Cardiac fibroblast (primary cell): ENCODE data around the gene TMC2.
A peak's percentile ranks its signal among the peaks of the same experiment; 100 is the strongest.

Experiments
- DNase-seq, 2 donors: peaks; one replicate each; pipeline versions ENCODE4 v3.0.0 to v3.0.0-alpha.2; 2010; ENCODE audit warnings: low read depth in 2 of 2
- H3K4me3 ChIP-seq, 2 donors: replicated peaks in 1 of 2; 1 replicate in 1 of 2; 2 replicates in 1 of 2; pipeline ENCODE4 v1.5.1; 2011; ENCODE audit warnings: low read depth in 2 of 2, low read length in 2 of 2, mild to moderate bottlenecking in 2 of 2, moderate library complexity in 1 of 2
- TF ChIP-seq, protein P1 (sequence below): IDR thresholded peaks from one replicate; pipeline ENCODE4 v1.5.1; 2011; ENCODE audit warnings: low read depth, mild to moderate bottlenecking, low read length, inconsistent platforms

Gene TMC2

DNA sequence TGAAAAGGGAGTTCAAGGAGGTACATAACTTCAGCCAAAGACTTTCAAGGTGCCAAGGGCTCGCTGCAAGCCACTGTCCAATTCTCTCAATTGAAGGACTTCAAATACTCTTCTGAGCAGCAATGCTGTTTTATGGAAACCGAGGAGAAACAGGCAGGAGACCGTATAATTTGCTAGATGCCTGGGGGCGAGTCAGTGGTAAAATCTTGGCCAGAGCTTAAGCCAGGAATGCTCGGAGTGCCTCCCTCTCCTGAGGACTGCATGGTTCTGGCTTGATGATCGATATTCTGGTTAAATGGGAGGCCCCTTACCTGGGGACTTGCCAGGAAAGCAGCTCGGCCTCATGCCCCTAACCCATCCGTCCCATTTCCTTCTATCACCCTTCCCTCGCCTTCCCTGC lies 80.3 kb downstream of the TMC2 start:
- H3K4me3 ChIP-seq, result no peak overlapping the region
- DNase-seq, result no peak
- TF ChIP-seq, protein P1, sequence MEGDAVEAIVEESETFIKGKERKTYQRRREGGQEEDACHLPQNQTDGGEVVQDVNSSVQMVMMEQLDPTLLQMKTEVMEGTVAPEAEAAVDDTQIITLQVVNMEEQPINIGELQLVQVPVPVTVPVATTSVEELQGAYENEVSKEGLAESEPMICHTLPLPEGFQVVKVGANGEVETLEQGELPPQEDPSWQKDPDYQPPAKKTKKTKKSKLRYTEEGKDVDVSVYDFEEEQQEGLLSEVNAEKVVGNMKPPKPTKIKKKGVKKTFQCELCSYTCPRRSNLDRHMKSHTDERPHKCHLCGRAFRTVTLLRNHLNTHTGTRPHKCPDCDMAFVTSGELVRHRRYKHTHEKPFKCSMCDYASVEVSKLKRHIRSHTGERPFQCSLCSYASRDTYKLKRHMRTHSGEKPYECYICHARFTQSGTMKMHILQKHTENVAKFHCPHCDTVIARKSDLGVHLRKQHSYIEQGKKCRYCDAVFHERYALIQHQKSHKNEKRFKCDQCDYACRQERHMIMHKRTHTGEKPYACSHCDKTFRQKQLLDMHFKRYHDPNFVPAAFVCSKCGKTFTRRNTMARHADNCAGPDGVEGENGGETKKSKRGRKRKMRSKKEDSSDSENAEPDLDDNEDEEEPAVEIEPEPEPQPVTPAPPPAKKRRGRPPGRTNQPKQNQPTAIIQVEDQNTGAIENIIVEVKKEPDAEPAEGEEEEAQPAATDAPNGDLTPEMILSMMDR, result no peak

GRCh38 chr20:2617099-2617714 lies 80.8 kb downstream of the TMC2 start:
- TF ChIP-seq, protein P1, result no peak
- no peak for DNase-seq
- H3K4me3 ChIP-seq, result no peak overlapping the region

GRCh38 chr20:2618815-2619214 lies 82.4 kb downstream of the TMC2 start:
- no peak for DNase-seq
- no peak overlapping the region for H3K4me3 ChIP-seq
- TF ChIP-seq, protein P1, result no peak

DNA sequence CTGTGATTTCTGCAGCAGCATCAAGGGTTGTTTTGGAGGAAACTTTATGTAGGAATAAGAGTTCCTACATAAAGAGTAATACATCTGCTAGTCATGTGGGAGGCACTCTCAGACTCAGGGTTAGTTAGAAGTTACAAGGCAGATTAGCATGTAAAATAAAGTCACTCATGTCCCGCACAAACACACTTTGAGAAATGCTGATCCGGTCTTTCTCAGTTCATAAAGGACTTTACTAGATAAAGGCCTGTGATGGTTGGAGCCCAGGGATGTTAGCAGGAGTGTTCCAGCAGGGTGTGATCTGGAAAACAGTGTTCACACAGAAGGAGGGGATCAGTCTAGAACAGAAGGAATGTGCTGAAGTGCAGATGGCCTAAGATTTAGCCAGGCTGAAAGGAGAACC lies 83.0 kb downstream of the TMC2 start:
- no peak overlapping the region for H3K4me3 ChIP-seq
- TF ChIP-seq, protein P1, result no peak
- no peak for DNase-seq

GRCh38 chr20:2619961-2620595 lies 83.7 kb downstream of the TMC2 start:
- no peak overlapping the region for H3K4me3 ChIP-seq
- TF ChIP-seq, protein P1, result no peak
- DNase-seq, result peak in 1 of 2 donors; percentile 22

DNA sequence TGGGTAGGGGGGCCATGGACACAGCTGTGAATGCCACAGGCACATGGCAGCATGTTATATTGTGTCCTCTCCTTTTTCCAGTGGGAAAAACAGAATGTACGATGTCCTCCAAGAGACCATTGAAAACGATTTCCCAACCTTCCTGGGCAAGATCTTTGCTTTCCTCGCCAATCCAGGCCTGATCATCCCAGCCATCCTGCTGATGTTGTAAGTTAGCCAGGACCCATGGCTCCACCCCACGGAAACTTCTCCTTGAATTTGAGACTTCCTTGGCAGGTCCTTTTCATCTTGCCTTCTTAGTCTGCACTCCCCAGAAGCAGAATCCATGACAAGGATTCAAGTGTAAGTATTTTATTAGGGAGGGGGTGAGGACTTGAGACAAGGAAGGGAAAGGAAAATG lies 87.8 kb downstream of the TMC2 start:
- DNase-seq, result no peak

More for the DNA sequence above, 87.8 kb downstream of the TMC2 start:
- TF ChIP-seq, protein P1, result no peak
- H3K4me3 ChIP-seq, result no peak overlapping the region
